GM12891 (cell line): Measurements from ENCODE around the gene CNRIP1.

Experiments
- POLR2A ChIP-seq: IDR thresholded peaks from 2 replicates; pipeline ENCODE4 v1.6.1; 2011; ENCODE audit warnings: low read depth, low read length, control low read depth
- POLR2AphosphoS5 ChIP-seq: IDR thresholded peaks from 2 replicates; pipeline ENCODE4 v1.6.1; 2011; ENCODE audit warnings: low read depth, low read length, control low read depth

- TF ChIP-seq POLR2AphosphoS5, result no peak
- TF ChIP-seq POLR2A, result no peak
Measured at GRCh38 chr2:68317971-68318913, 1.5 kb downstream of the CNRIP1 start.
